ENCODE results near the gene LAMP2. TPM values are rescaled to one million over a fixed set of nuclear protein-coding genes. Genes with fewer than 3 reads are reported as not detected.
A peak's percentile ranks its signal among the peaks of the same experiment; 100 is the strongest.

The LAMP2 gene
- total RNA-seq, 6 experiments from 2014 or later: 86.3 to 235 (median 183) TPM

GRCh38 chrX:120485638-120486520 is 16.8 kb upstream of the LAMP2 start:
- peak; percentile 91 to 96 (median 93) for ATAC-seq
- intact Hi-C loops (cut with DNase I): no loop called here
- Histone ChIP-seq H3K36me3 (no peaks in the 10 kb centered on the region), H3K4me3 (peak overlapping the region; percentile 33 to 49 (median 44)), H3K27me3 (no peaks in the 10 kb centered on the region), H3K9me3 (no peaks in the 10 kb centered on the region), H3K4me1 (peaks cover 0 to 8% (median 0%) of the 10 kb centered on the region in 4 donors), H3K27ac (peak overlapping the region; percentile 71 to 79 (median 72))
- TF ChIP-seq CTCF (IDR thresholded peaks at IDR 0.05) (peak; percentile 49 to 60 (median 52)), POLR2A (IDR thresholded peaks at IDR 0.05) (no peak)
- DNase-seq: peak; percentile 68 to 86 (median 85)
- 23% methylated on average over 38 of the region's 39 CpGs for WGBS (ENCODE audit: insufficient coverage, low coverage, low lambda C conversion rate, missing lambda C conversion rate)

- ATAC-seq (no peak), DNase-seq (no peak)
- Histone ChIP-seq H3K4me1 (peaks cover 0 to 8% (median 0%) of the 10 kb centered on the region in 4 donors), H3K9me3 (no peaks in the 10 kb centered on the region), H3K27ac (peak overlapping the region; percentile 71 to 79 (median 72)), H3K27me3 (no peaks in the 10 kb centered on the region), H3K36me3 (no peaks in the 10 kb centered on the region), H3K4me3 (peak overlapping the region; percentile 33 to 49 (median 44))
- intact Hi-C loops (cut with DNase I): no loop called here
- TF ChIP-seq POLR2A (IDR thresholded peaks at IDR 0.05) (no peak), CTCF (IDR thresholded peaks at IDR 0.05) (no peak)
- WGBS (ENCODE audit: insufficient coverage, low coverage, low lambda C conversion rate, missing lambda C conversion rate): 69% methylated on average over 3 of the region's 3 CpGs
Observed at GRCh38 chrX:120485315-120485637, 16.2 kb upstream of the LAMP2 start.

- Histone ChIP-seq H3K27me3 (no peaks in the 10 kb centered on the region), H3K4me1 (no peaks in the 10 kb centered on the region), H3K27ac (no peak overlapping the region), H3K9me3 (no peaks in the 10 kb centered on the region), H3K36me3 (no peaks in the 10 kb centered on the region), H3K4me3 (no peak overlapping the region)
- no peak for DNase-seq
- intact Hi-C loops (cut with DNase I): no loop called here
- 72% methylated on average over 3 of the region's 3 CpGs for WGBS (ENCODE audit: insufficient coverage, low coverage, low lambda C conversion rate, missing lambda C conversion rate)
- no peak for ATAC-seq
- TF ChIP-seq POLR2A (IDR thresholded peaks at IDR 0.05): no peak
- no peak for TF ChIP-seq CTCF (IDR thresholded peaks at IDR 0.05)
Observed at GRCh38 chrX:120477453-120477852, 8.4 kb upstream of the LAMP2 start.

GRCh38 chrX:120476714-120477113 is 7.6 kb upstream of the LAMP2 start:
- Histone ChIP-seq H3K36me3 (no peaks in the 10 kb centered on the region), H3K27me3 (no peaks in the 10 kb centered on the region), H3K9me3 (no peaks in the 10 kb centered on the region), H3K27ac (no peak overlapping the region), H3K4me3 (no peak overlapping the region), H3K4me1 (no peaks in the 10 kb centered on the region)
- peak in 1 of 4 donors; percentile 38 for ATAC-seq
- 55% methylated on average over 2 of the region's 2 CpGs for WGBS (ENCODE audit: insufficient coverage, low coverage, low lambda C conversion rate, missing lambda C conversion rate)
- no peak for DNase-seq
- TF ChIP-seq CTCF (IDR thresholded peaks at IDR 0.05) (no peak), POLR2A (IDR thresholded peaks at IDR 0.05) (no peak)
- intact Hi-C loops (cut with DNase I): no loop called here

Measured in right lobe of liver (tissue), 6 donors.